ENCODE results near the gene METTL21A. TPM values are rescaled to one million over a fixed set of nuclear protein-coding genes. Genes with fewer than 3 reads are reported as not detected.

METTL21A gene
- total and polyA plus RNA-seq, 2 of the 13 experiments (the other 11 are each of a cell fraction or from before 2014, with no cell fraction given) = 42.4 to 61.2 TPM

DNA sequence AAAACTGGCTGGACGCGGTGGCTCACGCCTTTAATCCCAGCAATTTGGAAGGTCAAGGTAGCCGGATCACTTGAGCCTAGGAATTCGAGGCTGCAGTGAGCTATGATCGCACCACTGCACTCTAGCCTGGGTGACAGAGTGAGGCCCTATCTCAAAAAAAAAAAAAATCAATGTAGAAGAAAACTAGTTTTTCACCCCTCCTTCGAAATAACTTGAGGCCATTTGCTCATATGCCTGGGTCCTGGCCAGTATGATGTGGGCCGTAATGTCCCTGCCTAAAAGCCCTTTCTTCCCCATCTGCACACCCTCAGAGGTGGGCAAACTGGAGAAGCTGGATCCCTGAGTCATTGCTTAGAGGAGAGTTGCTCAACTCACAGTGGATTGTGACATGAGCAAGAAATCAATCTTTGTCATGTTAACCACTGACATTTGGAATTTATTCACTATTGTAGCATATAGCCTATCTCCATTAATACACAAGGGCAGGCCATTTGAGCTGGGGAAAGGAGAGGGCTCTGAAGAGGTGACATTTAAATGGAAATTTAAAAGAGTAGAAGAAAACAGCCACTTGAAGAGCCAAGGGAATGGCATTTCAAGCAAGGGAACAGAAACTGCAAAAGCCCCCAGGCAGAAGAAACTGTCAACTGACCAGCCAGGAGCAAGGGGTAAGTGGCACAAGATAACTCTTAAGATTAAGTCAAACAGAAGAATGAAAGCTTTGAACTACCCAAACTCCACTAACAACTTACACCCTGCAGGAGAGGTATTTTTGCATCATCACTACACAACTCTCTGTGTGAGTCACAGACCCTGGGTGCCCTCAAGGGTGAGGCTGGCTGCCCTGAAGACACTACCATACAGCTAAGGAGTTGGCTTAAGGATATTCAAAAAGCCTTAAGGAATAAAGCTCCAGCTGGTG is 7.6 kb upstream of the METTL21A start (continued):
- TF ChIP-seq ZBTB43 (CRISPR knock-in tag; conservative IDR thresholded peaks at IDR 0.05) (no peak), SMC3 (IDR thresholded peaks at IDR 0.05; ENCODE audit: low read length) (peak; percentile 23; the same call in 1 of the 2 replicates), ATF6 (CRISPR knock-in tag; conservative IDR thresholded peaks at IDR 0.05) (no peak), ZNF33B (CRISPR knock-in tag; IDR thresholded peaks at IDR 0.05) (no peak), FOSL2 (CRISPR knock-in tag; IDR thresholded peaks at IDR 0.05) (peak; percentile 91), CEBPG (CRISPR knock-in tag; IDR thresholded peaks at IDR 0.05) (peak; percentile 92), POLR2G (IDR thresholded peaks at IDR 0.05; ENCODE audit: low read depth, low read length) (no peak), SMARCC2 (IDR thresholded peaks at IDR 0.05) (no peak), ZNF543 (CRISPR knock-in tag; IDR thresholded peaks at IDR 0.05) (no peak), NCOR1 (IDR thresholded peaks at IDR 0.05; ENCODE audit: borderline replicate concordance, low read length) (peak; percentile 55; the same call in 1 of the 2 replicates), ZNF460 (CRISPR knock-in tag; IDR thresholded peaks at IDR 0.05; ENCODE audit: borderline replicate concordance) (no peak), PRDM10 (CRISPR knock-in tag; IDR thresholded peaks at IDR 0.05; ENCODE audit: low read depth) (no peak), ZNF501 (CRISPR knock-in tag; IDR thresholded peaks at IDR 0.05) (peak; percentile 66; the same call in 1 of the 2 replicates)
- TF ChIP-seq, protein P1, sequence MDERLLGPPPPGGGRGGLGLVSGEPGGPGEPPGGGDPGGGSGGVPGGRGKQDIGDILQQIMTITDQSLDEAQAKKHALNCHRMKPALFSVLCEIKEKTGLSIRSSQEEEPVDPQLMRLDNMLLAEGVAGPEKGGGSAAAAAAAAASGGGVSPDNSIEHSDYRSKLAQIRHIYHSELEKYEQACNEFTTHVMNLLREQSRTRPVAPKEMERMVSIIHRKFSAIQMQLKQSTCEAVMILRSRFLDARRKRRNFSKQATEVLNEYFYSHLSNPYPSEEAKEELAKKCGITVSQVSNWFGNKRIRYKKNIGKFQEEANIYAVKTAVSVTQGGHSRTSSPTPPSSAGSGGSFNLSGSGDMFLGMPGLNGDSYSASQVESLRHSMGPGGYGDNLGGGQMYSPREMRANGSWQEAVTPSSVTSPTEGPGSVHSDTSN (CRISPR knock-in tag; IDR thresholded peaks at IDR 0.05) = peak; percentile 74
- TF ChIP-seq, protein P2, sequence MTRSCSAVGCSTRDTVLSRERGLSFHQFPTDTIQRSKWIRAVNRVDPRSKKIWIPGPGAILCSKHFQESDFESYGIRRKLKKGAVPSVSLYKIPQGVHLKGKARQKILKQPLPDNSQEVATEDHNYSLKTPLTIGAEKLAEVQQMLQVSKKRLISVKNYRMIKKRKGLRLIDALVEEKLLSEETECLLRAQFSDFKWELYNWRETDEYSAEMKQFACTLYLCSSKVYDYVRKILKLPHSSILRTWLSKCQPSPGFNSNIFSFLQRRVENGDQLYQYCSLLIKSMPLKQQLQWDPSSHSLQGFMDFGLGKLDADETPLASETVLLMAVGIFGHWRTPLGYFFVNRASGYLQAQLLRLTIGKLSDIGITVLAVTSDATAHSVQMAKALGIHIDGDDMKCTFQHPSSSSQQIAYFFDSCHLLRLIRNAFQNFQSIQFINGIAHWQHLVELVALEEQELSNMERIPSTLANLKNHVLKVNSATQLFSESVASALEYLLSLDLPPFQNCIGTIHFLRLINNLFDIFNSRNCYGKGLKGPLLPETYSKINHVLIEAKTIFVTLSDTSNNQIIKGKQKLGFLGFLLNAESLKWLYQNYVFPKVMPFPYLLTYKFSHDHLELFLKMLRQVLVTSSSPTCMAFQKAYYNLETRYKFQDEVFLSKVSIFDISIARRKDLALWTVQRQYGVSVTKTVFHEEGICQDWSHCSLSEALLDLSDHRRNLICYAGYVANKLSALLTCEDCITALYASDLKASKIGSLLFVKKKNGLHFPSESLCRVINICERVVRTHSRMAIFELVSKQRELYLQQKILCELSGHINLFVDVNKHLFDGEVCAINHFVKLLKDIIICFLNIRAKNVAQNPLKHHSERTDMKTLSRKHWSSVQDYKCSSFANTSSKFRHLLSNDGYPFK (CRISPR knock-in tag; IDR thresholded peaks at IDR 0.05; ENCODE audit: borderline replicate concordance) = no peak
- TF ChIP-seq, protein P3, sequence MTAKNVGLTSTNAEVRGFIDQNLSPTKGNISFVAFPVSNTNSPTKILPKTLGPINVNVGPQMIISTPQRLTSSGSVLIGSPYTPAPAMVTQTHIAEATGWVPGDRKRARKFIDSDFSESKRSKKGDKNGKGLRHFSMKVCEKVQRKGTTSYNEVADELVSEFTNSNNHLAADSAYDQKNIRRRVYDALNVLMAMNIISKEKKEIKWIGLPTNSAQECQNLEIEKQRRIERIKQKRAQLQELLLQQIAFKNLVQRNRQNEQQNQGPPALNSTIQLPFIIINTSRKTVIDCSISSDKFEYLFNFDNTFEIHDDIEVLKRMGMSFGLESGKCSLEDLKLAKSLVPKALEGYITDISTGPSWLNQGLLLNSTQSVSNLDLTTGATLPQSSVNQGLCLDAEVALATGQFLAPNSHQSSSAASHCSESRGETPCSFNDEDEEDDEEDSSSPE (CRISPR knock-in tag; IDR thresholded peaks at IDR 0.05) = no peak

Measured in HepG2 (cell line).